Activated CD8-positive, alpha-beta memory T cell treated with anti-CD3 and anti-CD28 coated beads, Interleukin-2, amount 50 U/mL, for 24 hours (primary cell): ENCODE data around the gene ITGA1.

Source experiments
- DNase-seq: peaks from one replicate; pipeline ENCODE4 v3.0.0-alpha.2; 2020; ENCODE audit errors: extremely low read depth

Gene ITGA1

GRCh38 chr5:52771343-52772039, 16.2 kb upstream of the ITGA1 start:
- DNase-seq, result no peak

- DNase-seq, result no peak
These were observed 15.0 kb upstream of the ITGA1 start for GRCh38 chr5:52772668-52773067.

- DNase-seq, result no peak
These were observed 14.4 kb upstream of the ITGA1 start for GRCh38 chr5:52773342-52773741.

- DNase-seq, result no peak
These were observed 13.7 kb upstream of the ITGA1 start for GRCh38 chr5:52774005-52774410.

- no peak for DNase-seq
These were observed 11.6 kb upstream of the ITGA1 start for GRCh38 chr5:52776116-52776515.

- DNase-seq, result no peak
These were observed 10.5 kb upstream of the ITGA1 start for GRCh38 chr5:52777186-52777585.

GRCh38 chr5:52778781-52779180, 8.9 kb upstream of the ITGA1 start:
- no peak for DNase-seq

DNA sequence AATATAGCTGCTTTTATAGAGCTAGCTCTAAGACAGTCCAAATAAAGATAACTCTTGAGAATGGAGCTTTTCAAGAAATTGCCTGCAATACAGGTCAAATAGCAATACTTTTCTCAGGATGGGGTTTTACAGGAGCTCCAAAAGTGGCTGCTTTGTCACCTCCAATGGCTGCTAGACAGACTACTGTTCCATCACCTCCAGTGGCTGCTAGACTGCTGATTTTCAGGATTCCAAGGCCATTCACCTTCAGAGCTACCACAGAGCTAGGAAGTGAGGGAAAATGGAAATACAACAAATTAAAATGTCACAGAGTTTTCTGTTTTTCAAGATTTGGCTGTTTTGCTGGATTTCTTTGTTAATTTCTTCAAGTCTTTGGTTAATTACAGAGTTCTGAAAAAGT, 8.5 kb upstream of the ITGA1 start:
- DNase-seq, result no peak

DNA sequence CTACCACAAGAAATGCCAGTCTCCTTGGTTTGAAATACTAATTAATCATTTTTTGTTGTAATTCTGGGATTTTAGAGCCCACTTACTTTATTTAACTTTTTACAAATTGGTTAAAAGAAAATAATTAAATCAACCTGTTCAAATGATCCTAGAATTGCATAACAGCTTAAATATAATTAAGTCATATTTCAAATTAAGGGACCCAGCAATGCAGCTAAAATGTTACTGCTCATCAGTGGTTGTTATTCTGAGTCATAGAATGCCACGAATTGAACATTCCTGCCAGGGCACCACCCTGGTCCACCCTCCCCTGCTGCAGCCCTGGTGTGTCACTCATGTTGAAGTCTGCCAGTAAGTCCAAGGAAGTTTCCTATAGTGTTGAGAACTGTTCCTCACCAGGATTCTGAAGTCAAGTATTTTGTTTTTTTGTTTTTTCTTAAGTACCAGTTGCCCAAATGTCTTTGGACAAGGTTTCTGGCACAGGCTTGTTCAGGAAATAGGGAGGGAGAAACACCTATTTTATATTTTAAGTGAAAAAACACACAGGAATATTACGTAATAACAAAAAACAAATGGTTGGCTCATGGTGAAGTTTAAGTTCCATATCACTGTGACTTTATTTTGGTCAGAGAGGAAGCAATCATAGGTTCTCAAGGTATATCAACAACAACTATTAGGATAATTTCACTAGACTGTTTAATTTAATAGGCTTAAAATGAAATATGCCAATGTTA, 4.3 kb upstream of the ITGA1 start:
- no peak for DNase-seq

DNA sequence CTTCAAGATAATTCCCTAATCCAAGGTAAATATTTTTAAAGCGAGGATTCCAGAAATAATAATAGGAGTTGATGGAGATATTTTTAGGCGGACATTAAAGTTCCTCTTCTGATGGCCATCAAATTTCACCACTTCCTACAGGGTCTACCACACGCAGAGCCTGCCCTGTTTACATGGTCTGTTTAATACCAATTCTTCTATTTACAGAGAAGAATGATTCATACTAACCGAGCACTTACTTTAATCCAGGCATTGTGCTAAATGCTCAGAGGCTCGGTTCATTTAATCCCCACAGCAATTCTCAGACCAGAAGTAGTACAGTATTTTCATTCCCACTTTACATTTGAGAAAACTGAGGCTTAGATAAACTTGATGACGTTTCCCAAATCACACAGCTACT, 3.0 kb upstream of the ITGA1 start:
- no peak for DNase-seq

DNA sequence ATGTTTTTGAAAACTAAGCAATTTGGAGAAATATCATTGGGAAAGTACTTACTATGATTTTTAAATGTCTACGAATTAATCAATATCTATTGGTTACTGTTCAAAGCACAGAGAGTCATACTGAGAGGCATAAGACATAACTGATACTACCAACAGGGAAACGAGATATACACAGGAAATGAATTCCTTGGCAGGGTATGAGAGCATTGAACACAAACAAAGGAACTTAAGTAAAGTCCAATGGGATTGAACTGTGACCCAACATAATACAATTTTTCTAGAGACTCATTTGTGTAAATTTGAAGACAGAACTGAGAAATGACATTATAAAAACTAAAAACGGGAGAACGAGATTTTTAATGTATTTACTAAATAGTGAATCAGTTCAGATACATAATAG, 1.3 kb upstream of the ITGA1 start:
- no peak for DNase-seq

- no peak for DNase-seq
These were observed 642 bp upstream of the ITGA1 start for GRCh38 chr5:52786949-52787599.

GRCh38 chr5:52788505-52788821, 747 bp downstream of the ITGA1 start:
- no peak for DNase-seq

- DNase-seq, result no peak
These were observed 1.7 kb downstream of the ITGA1 start for GRCh38 chr5:52789378-52789777.

- DNase-seq, result no peak
These were observed 2.1 kb downstream of the ITGA1 start for GRCh38 chr5:52789851-52790250.

DNA sequence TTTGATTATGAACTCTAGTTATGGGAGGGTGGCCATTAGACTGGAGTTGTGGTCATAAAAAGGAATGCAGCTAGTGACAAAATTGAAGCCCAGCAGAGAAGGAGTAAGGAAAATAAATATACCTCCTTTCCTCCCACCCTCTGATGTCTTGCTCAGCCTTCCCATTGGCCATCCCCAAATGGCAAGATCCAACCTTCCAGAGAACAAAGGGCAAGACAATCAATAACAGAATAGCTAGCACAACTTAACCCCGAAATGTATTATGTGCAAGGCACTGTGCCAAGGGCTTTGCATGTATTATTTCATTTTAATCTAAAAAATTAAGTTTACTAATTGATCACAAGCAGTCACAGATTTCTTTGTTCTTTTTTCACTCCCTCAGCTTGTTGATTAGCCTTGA, 3.6 kb downstream of the ITGA1 start:
- no peak for DNase-seq

- DNase-seq, result no peak
These were observed 6.8 kb downstream of the ITGA1 start for GRCh38 chr5:52794519-52794918.

DNA sequence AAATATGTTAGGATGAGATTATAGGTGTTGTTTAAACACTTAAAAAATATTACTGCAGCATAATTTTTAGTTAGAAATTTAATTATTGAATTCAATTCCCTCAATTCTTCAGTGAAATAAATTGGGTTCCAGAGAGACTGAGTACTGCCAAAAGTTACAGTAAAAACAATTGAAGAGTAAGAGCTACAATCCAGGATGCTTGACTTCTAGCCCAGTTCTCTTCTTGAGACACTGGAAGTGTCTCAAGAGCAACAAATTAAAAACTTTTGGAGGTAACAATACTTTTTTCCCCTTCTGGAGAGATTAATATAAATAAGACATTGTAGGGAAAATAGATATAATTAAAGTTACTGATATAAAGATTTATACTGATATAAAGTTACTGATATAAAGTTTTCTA, 8.3 kb downstream of the ITGA1 start:
- no peak for DNase-seq

GRCh38 chr5:52796516-52797103, 8.9 kb downstream of the ITGA1 start:
- DNase-seq, result no peak

DNA sequence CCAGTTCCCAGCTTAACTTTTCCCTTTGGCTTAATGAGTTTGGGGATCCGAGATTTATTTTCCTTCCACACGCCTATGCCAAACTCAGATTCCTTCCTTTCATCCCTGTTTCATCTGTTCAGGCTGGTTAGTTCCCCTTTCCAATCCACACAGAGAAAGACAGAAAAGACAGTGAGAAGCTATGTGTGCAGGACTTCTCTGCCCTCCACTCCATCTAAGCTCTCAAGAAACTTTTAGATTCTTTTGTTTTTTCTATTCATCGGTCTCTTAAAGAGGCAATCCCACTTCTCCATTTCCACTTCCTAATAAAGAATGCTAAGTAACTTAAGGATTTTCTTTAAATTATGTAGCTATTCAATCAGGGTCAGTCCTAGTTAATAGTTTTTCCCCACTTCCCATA, 11.2 kb downstream of the ITGA1 start:
- DNase-seq, result no peak

GRCh38 chr5:52799358-52799982, 11.8 kb downstream of the ITGA1 start:
- no peak for DNase-seq

- peak; percentile 84 for DNase-seq
These were observed 12.3 kb downstream of the ITGA1 start for GRCh38 chr5:52799983-52800393.
